DOHH2 (cell line): ENCODE measurements around the gene KIF2A.

ENCODE experiments used
- H3F3A ChIP-seq: fragments of 200-600 bp; sonication (generic), shearing (Covaris generic); 2 replicates; pipeline ENCODE4 v1.6.0; 2016; ENCODE audit warnings: antibody characterized with exemption, mild to moderate bottlenecking; ENCODE audit not compliant: control insufficient read depth, insufficient read depth
- H3K27ac ChIP-seq: fragments of 200-600 bp; sonication (generic); 2 replicates; pipeline ENCODE4 v1.5.1; 2014; ENCODE audit warnings: low read depth, mild to moderate bottlenecking, low read length, moderate library complexity
- H3K27me3 ChIP-seq: fragments of 200-600 bp; sonication (generic); 2 replicates; pipeline ENCODE4 v1.6.1; 2014; ENCODE audit warnings: mild to moderate bottlenecking, low read length, mixed read lengths; ENCODE audit not compliant: control insufficient read depth
- H3K36me3 ChIP-seq: fragments of 200-600 bp; sonication (generic); 2 replicates; pipeline ENCODE4 v1.6.1; 2014; ENCODE audit warnings: mild to moderate bottlenecking, low read length, moderate library complexity, mixed read lengths; ENCODE audit not compliant: control insufficient read depth
- H3K4me1 ChIP-seq: fragments of 200-600 bp; sonication (generic); 2 replicates; pipeline ENCODE4 v1.6.1; 2014; ENCODE audit warnings: mild to moderate bottlenecking, low read length, mixed read lengths; ENCODE audit not compliant: control insufficient read depth
- H3K4me2 ChIP-seq: fragments of 200-600 bp; sonication (generic); 2 replicates; pipeline ENCODE4 v1.6.0; 2014; ENCODE audit warnings: mild to moderate bottlenecking, low read length, moderate library complexity
- H3K4me3 ChIP-seq: fragments of 200-600 bp; sonication (generic); 2 replicates; pipeline ENCODE4 v1.5.1; 2014; ENCODE audit warnings: mild to moderate bottlenecking, low read length, mixed read lengths
- H3K79me2 ChIP-seq: fragments of 200-600 bp; sonication (generic); 2 replicates; pipeline ENCODE4 v1.6.1; 2014; ENCODE audit warnings: mild to moderate bottlenecking, low read length, mixed read lengths; ENCODE audit not compliant: control insufficient read depth
- H3K9me2 ChIP-seq: fragments of 200-600 bp; sonication (generic); replicated peaks from 2 replicates; pipeline ENCODE4 v1.6.1; 2014; ENCODE audit warnings: mild to moderate bottlenecking, low read length, mixed read lengths; ENCODE audit not compliant: control insufficient read depth
- H3K9me3 ChIP-seq: fragments of 200-600 bp; sonication (generic); 2 replicates; pipeline ENCODE4 v1.6.1; 2014; ENCODE audit warnings: antibody characterized with exemption, low read length, mixed read lengths; ENCODE audit not compliant: control insufficient read depth, insufficient read depth
- H4K20me1 ChIP-seq: fragments of 200-600 bp; sonication (generic); 2 replicates; pipeline ENCODE4 v1.6.0; 2014; ENCODE audit warnings: low read depth, mild to moderate bottlenecking, antibody characterized with exemption, low read length, moderate library complexity; ENCODE audit not compliant: control insufficient read depth, insufficient read depth
- EZH2phosphoT487 ChIP-seq: fragments of 200-600 bp; sonication (generic); IDR thresholded peaks from 2 replicates; pipeline ENCODE4 v1.6.1; 2017; ENCODE audit warnings: borderline replicate concordance, mild to moderate bottlenecking, antibody characterized with exemption, low read length, moderate library complexity, mixed read lengths
- TF ChIP-seq, protein P1 (sequence below): fragments of 200-600 bp; sonication (generic); IDR thresholded peaks from one replicate; pipeline ENCODE4 v1.5.1; 2014; ENCODE audit warnings: antibody characterized with exemption, mild to moderate bottlenecking, low read depth, low read length; ENCODE audit not compliant: poor library complexity, severe bottlenecking

KIF2A gene

DNA sequence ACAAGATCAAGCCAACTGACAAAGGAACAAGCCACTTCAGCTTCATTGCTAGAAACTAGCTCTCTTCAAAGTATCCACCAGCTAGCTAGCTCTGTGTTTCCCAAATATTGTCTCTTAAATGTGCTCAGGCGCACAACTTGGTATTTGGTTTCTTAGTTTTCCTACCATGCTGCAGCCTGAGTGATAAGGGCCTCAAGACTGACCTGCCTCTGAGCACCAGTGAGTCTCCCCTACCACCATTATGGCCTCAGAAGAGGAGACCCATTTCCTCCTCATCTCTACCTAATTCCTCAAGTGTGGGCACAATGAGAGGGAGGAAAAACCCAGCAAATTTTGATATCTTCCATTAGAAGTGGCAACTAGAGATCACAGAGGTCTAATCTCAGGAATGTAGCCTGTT is 34.6 kb upstream of the KIF2A start:
- H4K20me1 ChIP-seq, result no peaks in the 10 kb centered on the region
- H3K4me2 ChIP-seq, result no peak overlapping the region
- H3K27me3 ChIP-seq, result no peaks in the 10 kb centered on the region
- no peaks in the 10 kb centered on the region for H3K36me3 ChIP-seq
- H3K9me3 ChIP-seq, result no peaks in the 10 kb centered on the region
- no peaks in the 10 kb centered on the region for H3K4me1 ChIP-seq
- H3K27ac ChIP-seq, result no peak overlapping the region
- H3F3A ChIP-seq, result no peaks in the 10 kb centered on the region
- TF ChIP-seq, protein P1, sequence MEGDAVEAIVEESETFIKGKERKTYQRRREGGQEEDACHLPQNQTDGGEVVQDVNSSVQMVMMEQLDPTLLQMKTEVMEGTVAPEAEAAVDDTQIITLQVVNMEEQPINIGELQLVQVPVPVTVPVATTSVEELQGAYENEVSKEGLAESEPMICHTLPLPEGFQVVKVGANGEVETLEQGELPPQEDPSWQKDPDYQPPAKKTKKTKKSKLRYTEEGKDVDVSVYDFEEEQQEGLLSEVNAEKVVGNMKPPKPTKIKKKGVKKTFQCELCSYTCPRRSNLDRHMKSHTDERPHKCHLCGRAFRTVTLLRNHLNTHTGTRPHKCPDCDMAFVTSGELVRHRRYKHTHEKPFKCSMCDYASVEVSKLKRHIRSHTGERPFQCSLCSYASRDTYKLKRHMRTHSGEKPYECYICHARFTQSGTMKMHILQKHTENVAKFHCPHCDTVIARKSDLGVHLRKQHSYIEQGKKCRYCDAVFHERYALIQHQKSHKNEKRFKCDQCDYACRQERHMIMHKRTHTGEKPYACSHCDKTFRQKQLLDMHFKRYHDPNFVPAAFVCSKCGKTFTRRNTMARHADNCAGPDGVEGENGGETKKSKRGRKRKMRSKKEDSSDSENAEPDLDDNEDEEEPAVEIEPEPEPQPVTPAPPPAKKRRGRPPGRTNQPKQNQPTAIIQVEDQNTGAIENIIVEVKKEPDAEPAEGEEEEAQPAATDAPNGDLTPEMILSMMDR, result no peak
- TF ChIP-seq EZH2phosphoT487, result no peak
- H3K79me2 ChIP-seq, result no peaks in the 10 kb centered on the region
- no peak overlapping the region for H3K4me3 ChIP-seq
- H3K9me2 ChIP-seq, result no peaks in the 10 kb centered on the region

GRCh38 chr5:62271870-62272269 is 34.1 kb upstream of the KIF2A start:
- Histone ChIP-seq H3K4me2 (no peak overlapping the region), H3K27ac (no peak overlapping the region), H3K9me2 (no peaks in the 10 kb centered on the region), H3F3A (no peaks in the 10 kb centered on the region), H3K4me1 (peaks cover 1% of the 10 kb centered on the region; the same call in 1 of the 2 replicates), H3K36me3 (no peaks in the 10 kb centered on the region), H3K9me3 (no peaks in the 10 kb centered on the region), H3K4me3 (no peak overlapping the region), H3K27me3 (no peaks in the 10 kb centered on the region), H4K20me1 (no peaks in the 10 kb centered on the region), H3K79me2 (no peaks in the 10 kb centered on the region)
- no peak for TF ChIP-seq EZH2phosphoT487
- TF ChIP-seq, protein P1, result no peak

DNA sequence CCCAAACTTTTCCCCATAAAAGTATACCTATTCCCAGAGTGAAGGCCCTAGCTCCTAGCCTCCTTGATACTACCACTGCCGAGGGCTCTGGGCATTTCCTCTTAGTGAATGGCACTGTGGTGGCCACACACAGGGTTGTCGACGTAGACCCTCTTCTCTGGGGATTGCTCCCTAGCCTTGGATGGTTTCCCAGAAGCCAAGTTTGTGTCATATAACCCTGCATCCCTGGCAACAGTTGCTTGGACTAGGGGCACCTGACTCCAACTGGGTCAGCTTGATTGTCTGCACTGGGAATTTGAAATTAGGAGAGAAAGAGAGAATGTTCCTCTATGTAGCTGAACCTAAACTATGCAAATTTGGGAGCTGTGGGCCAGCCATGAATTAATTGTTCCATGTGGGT is 32.3 kb upstream of the KIF2A start:
- H4K20me1 ChIP-seq, result no peaks in the 10 kb centered on the region
- H3K4me2 ChIP-seq, result no peak overlapping the region
- no peaks in the 10 kb centered on the region for H3K36me3 ChIP-seq
- H3K9me3 ChIP-seq, result no peaks in the 10 kb centered on the region
- H3K9me2 ChIP-seq, result no peaks in the 10 kb centered on the region
- H3K4me3 ChIP-seq, result no peak overlapping the region
- no peak overlapping the region for H3K27ac ChIP-seq
- TF ChIP-seq, protein P1, result no peak
- TF ChIP-seq EZH2phosphoT487, result no peak
- H3F3A ChIP-seq, result no peaks in the 10 kb centered on the region
- no peaks in the 10 kb centered on the region for H3K79me2 ChIP-seq
- peaks cover 5% of the 10 kb centered on the region; the same call in 1 of the 2 replicates for H3K4me1 ChIP-seq
- no peaks in the 10 kb centered on the region for H3K27me3 ChIP-seq

DNA sequence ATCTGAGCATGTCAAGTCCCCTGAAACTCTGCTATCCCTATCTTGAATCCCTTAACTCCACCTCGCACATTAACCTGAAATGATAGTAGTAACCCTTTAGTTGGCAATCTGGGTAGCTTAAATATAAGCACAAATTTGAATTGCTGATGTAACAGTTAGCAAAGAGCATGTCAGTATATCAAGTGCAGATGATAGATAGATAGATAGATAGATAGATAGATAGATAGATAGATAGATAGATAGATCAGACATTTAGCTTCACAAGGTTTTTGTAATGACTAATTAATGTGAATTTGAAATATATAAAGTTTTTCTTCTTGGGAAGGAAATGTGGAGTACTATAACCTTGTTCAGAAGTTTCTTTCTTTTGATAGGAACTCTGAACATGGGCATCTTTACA is 30.4 kb upstream of the KIF2A start:
- H3K4me2 ChIP-seq, result no peak overlapping the region
- no peaks in the 10 kb centered on the region for H4K20me1 ChIP-seq
- H3K4me1 ChIP-seq, result peaks cover 5% of the 10 kb centered on the region; the same call in 1 of the 2 replicates
- no peaks in the 10 kb centered on the region for H3K9me2 ChIP-seq
- H3F3A ChIP-seq, result no peaks in the 10 kb centered on the region
- no peak for TF ChIP-seq EZH2phosphoT487
- TF ChIP-seq, protein P1, result no peak
- no peaks in the 10 kb centered on the region for H3K27me3 ChIP-seq
- H3K79me2 ChIP-seq, result no peaks in the 10 kb centered on the region
- no peak overlapping the region for H3K27ac ChIP-seq
- no peaks in the 10 kb centered on the region for H3K36me3 ChIP-seq
- H3K9me3 ChIP-seq, result no peaks in the 10 kb centered on the region
- H3K4me3 ChIP-seq, result no peak overlapping the region
